Liver (tissue), 9 donors: ENCODE measurements around the gene FRMD4B. TPM values are rescaled to one million over a fixed set of nuclear protein-coding genes. Genes with fewer than 3 reads are reported as not detected.

Experiments
- DNase-seq: peaks from one replicate; pipeline ENCODE4 v3.0.0-alpha.2; 2017; ENCODE audit warnings: low spot score
- H3K27ac ChIP-seq, 2 donors: one replicate each; pipeline ENCODE4 v1.7.0; 2013; ENCODE audit warnings: inconsistent platforms in 2 of 2, low read length in 2 of 2, control low read depth in 1 of 2, low read depth in 1 of 2, mild to moderate bottlenecking in 1 of 2
- H3K27me3 ChIP-seq, 4 donors: one replicate each; pipeline versions ENCODE4 v1.6.1 to v1.7.0; 2013; ENCODE audit warnings: low read length in 3 of 4, inconsistent platforms in 1 of 4, mild to moderate bottlenecking in 1 of 4, moderate library complexity in 1 of 4; ENCODE audit not compliant: control insufficient read depth in 4 of 4, insufficient read depth in 4 of 4
- H3K36me3 ChIP-seq, 4 donors: one replicate each; pipeline versions ENCODE4 v1.6.1 to v1.7.0; 2013; ENCODE audit warnings: low read length in 3 of 4, mild to moderate bottlenecking in 3 of 4, low read depth in 1 of 4, moderate library complexity in 1 of 4; ENCODE audit not compliant: control insufficient read depth in 4 of 4, insufficient read depth in 3 of 4
- H3K4me1 ChIP-seq, 4 donors: one replicate each; pipeline versions ENCODE4 v1.6.1 to v1.7.0; 2013; ENCODE audit warnings: low read length in 3 of 4, mild to moderate bottlenecking in 3 of 4, moderate library complexity in 1 of 4; ENCODE audit not compliant: control insufficient read depth in 4 of 4, insufficient read depth in 4 of 4
- H3K4me3 ChIP-seq, 3 donors: one replicate each; pipeline versions ENCODE4 v1.6.1 to v1.7.0; 2013; ENCODE audit warnings: low read length in 3 of 3, control low read depth in 1 of 3, low read depth in 1 of 3, mild to moderate bottlenecking in 1 of 3
- H3K9ac ChIP-seq, 2 donors: one replicate each; pipeline ENCODE4 v1.7.0; 2013; ENCODE audit warnings: low read length in 2 of 2, mild to moderate bottlenecking in 2 of 2, moderate library complexity in 2 of 2, control low read depth in 1 of 2, low read depth in 1 of 2
- H3K9me3 ChIP-seq, 4 donors: one replicate each; pipeline versions ENCODE4 v1.6.1 to v1.7.0; 2013; ENCODE audit warnings: low read length in 3 of 4; ENCODE audit not compliant: control insufficient read depth in 4 of 4
- EGR1 ChIP-seq, 2 donors: IDR thresholded peaks; 2 replicates each; pipeline ENCODE4 v1.6.1; 2016 to 2018; ENCODE audit warnings: antibody characterized with exemption in 2 of 2, low read depth in 2 of 2
- FOXA1 ChIP-seq: IDR thresholded peaks from 2 replicates; pipeline ENCODE4 v1.6.1; 2016; ENCODE audit warnings: antibody characterized with exemption
- FOXA2 ChIP-seq: IDR thresholded peaks from 2 replicates; pipeline ENCODE4 v1.6.1; 2016; ENCODE audit warnings: antibody characterized with exemption
- GABPA ChIP-seq, 2 donors: IDR thresholded peaks in 1 of 2; conservative IDR thresholded peaks in 1 of 2; 2 replicates each; pipeline ENCODE4 v1.6.1; 2016; ENCODE audit warnings: antibody characterized with exemption in 2 of 2, mild to moderate bottlenecking in 1 of 2, moderate library complexity in 1 of 2
- HNF4A ChIP-seq, 2 donors: conservative IDR thresholded peaks; 2 replicates each; pipeline ENCODE4 v1.6.1; 2016; ENCODE audit warnings: antibody characterized with exemption in 2 of 2, mild to moderate bottlenecking in 2 of 2
- HNF4G ChIP-seq: IDR thresholded peaks from 2 replicates; pipeline ENCODE4 v1.6.1; 2016; ENCODE audit warnings: antibody characterized with exemption
- JUND ChIP-seq, 2 donors: IDR thresholded peaks; 2 replicates each; pipeline ENCODE4 v1.6.1; 2016; ENCODE audit warnings: antibody characterized with exemption in 2 of 2
- NR2F2 ChIP-seq: IDR thresholded peaks from 2 replicates; pipeline ENCODE4 v1.6.1; 2016; ENCODE audit warnings: antibody characterized with exemption
- RAD21 ChIP-seq, 2 donors: IDR thresholded peaks; 2 replicates each; pipeline ENCODE4 v1.6.1; 2016; ENCODE audit warnings: antibody characterized with exemption in 2 of 2, mild to moderate bottlenecking in 2 of 2
- RXRA ChIP-seq, 2 donors: IDR thresholded peaks; 2 replicates each; pipeline ENCODE4 v1.6.1; 2017 to 2018; ENCODE audit warnings: antibody characterized with exemption in 2 of 2, mild to moderate bottlenecking in 1 of 2
- SP1 ChIP-seq: IDR thresholded peaks from 2 replicates; pipeline ENCODE4 v1.6.1; 2018; ENCODE audit warnings: antibody characterized with exemption, mild to moderate bottlenecking
- TAF1 ChIP-seq: conservative IDR thresholded peaks from 2 replicates; pipeline ENCODE4 v1.6.1; 2016; ENCODE audit warnings: antibody characterized with exemption, mild to moderate bottlenecking
- YY1 ChIP-seq: IDR thresholded peaks from 2 replicates; pipeline ENCODE4 v1.6.1; 2016; ENCODE audit warnings: antibody characterized with exemption, mild to moderate bottlenecking
- WGBS: extraction: QIAGEN DNeasy Blood & Tissue Kit; methylation state at CpG from one replicate; pipeline ENCODE4 v1.1.7; 2013; 5-methylcytosine and 5-hydroxymethylcytosine counted together
- polyA plus RNA-seq, 2 donors: library from polyadenylated mRNA; stranded (reverse) in 1 of 2; unstranded in 1 of 2; fragments of 200-250 nt in 1 of 2; fragments of >200 nt in 1 of 2; fragmentation: Nextera tagmentation in 1 of 2; extraction: Ambion mirVana in 1 of 2; gene quantifications; one replicate each; pipeline versions ENCODE4 v1.2.1 to v1.2.3, GENCODE V29; 2013 to 2015
- total RNA-seq, 2 donors: library from RNA; depleted of rRNA; stranded (reverse); fragments of >200 nt; gene quantifications; one replicate each; pipeline ENCODE4 v1.2.3, GENCODE V29; 2014
- TF ChIP-seq, protein P1 (sequence below): IDR thresholded peaks from 2 replicates; pipeline ENCODE4 v1.6.1; 2016; ENCODE audit warnings: antibody characterized with exemption
- TF ChIP-seq, protein P2 (sequence below): IDR thresholded peaks from 2 replicates; pipeline ENCODE4 v1.6.1; 2016; ENCODE audit warnings: antibody characterized with exemption
- TF ChIP-seq, protein P3 (sequence below): IDR thresholded peaks from 2 replicates; pipeline ENCODE4 v1.6.1; 2016; ENCODE audit warnings: antibody characterized with exemption
- TF ChIP-seq, protein P4 (sequence below): fragments of 150-350 bp; IDR thresholded peaks from 2 replicates; pipeline ENCODE4 v1.5.1; 2017; ENCODE audit warnings: improper control_type of control experiment, low read depth, low read length; ENCODE audit not compliant: missing input control
- TF ChIP-seq, protein P5 (sequence below): IDR thresholded peaks from 2 replicates; pipeline ENCODE4 v1.6.1; 2016; ENCODE audit warnings: antibody characterized with exemption, mild to moderate bottlenecking
- donor health status: healthy.
- donor health status: healthy.
- donor health status: healthy.
- donor health status: healthy.
- donor health status: healthy.

FRMD4B gene
- total and polyA plus RNA-seq, 4 donors, result 7.3 to 22.6 (median 15.0) TPM

DNA sequence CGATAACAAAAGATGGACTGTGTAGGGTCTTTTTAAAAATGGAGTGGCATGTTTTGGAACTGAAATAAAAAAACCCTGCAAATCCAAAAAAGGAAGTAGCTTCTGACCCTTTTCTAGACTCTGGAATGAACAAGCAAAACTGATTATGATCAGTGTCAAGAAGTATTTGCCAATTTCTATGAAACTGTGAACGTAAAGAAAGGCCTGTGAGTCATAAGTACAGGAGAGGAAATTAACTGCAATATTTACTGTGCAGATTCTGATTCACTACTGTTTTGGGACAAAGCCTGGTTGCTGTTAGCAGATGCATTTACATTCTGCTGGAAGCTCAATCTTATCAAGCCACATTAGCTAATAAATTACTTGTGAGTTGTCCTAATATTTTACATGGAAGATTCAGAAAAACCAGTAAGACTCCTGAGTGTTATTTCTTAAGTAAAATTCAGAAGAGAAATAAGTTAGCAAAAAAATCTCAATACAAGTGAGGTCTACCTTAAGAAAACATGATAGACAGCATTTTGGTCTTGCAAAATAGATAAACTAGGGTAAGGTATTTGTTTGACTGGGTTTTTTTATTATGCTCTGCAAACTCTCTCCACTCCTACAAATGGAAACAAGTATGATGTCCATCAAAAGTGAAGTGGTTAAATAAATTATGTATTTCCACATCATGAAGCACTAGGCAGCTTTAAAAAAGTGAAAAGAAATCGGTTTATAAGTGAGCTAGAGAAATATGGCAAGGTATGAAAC lies 173.3 kb downstream of the FRMD4B start:
- peak overlapping the region; percentile 10 to 28 for H3K27ac ChIP-seq
- H3K9ac ChIP-seq, result no peak overlapping the region
- peaks cover 0 to 13% (median 1%) of the 10 kb centered on the region in 4 donors for H3K36me3 ChIP-seq
- no peak overlapping the region for H3K4me3 ChIP-seq
- TF ChIP-seq EGR1 (IDR thresholded peaks at IDR 0.05; ENCODE audit: low read depth in 2 of 2) (no peak), JUND (IDR thresholded peaks at IDR 0.05) (peak; percentile 25 to 77), SP1 (no peak), FOXA1 (no peak), YY1 (no peak), TAF1 (no peak), RAD21 (IDR thresholded peaks at IDR 0.05) (peak in 1 of 2 donors; percentile 9), GABPA (IDR thresholded peaks at IDR 0.05 in 1 of 2, conservative IDR thresholded peaks at IDR 0.05 in 1 of 2) (no peak), HNF4A (conservative IDR thresholded peaks at IDR 0.05) (no peak), HNF4G (no peak), RXRA (IDR thresholded peaks at IDR 0.05) (no peak), NR2F2 (no peak), FOXA2 (no peak)
- TF ChIP-seq, protein P1, sequence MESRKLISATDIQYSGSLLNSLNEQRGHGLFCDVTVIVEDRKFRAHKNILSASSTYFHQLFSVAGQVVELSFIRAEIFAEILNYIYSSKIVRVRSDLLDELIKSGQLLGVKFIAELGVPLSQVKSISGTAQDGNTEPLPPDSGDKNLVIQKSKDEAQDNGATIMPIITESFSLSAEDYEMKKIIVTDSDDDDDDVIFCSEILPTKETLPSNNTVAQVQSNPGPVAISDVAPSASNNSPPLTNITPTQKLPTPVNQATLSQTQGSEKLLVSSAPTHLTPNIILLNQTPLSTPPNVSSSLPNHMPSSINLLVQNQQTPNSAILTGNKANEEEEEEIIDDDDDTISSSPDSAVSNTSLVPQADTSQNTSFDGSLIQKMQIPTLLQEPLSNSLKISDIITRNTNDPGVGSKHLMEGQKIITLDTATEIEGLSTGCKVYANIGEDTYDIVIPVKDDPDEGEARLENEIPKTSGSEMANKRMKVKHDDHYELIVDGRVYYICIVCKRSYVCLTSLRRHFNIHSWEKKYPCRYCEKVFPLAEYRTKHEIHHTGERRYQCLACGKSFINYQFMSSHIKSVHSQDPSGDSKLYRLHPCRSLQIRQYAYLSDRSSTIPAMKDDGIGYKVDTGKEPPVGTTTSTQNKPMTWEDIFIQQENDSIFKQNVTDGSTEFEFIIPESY, result no peak
- TF ChIP-seq, protein P2, sequence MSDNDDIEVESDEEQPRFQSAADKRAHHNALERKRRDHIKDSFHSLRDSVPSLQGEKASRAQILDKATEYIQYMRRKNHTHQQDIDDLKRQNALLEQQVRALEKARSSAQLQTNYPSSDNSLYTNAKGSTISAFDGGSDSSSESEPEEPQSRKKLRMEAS, result no peak
- TF ChIP-seq, protein P3, sequence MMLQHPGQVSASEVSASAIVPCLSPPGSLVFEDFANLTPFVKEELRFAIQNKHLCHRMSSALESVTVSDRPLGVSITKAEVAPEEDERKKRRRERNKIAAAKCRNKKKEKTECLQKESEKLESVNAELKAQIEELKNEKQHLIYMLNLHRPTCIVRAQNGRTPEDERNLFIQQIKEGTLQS, result peak; percentile 13
- TF ChIP-seq, protein P4, sequence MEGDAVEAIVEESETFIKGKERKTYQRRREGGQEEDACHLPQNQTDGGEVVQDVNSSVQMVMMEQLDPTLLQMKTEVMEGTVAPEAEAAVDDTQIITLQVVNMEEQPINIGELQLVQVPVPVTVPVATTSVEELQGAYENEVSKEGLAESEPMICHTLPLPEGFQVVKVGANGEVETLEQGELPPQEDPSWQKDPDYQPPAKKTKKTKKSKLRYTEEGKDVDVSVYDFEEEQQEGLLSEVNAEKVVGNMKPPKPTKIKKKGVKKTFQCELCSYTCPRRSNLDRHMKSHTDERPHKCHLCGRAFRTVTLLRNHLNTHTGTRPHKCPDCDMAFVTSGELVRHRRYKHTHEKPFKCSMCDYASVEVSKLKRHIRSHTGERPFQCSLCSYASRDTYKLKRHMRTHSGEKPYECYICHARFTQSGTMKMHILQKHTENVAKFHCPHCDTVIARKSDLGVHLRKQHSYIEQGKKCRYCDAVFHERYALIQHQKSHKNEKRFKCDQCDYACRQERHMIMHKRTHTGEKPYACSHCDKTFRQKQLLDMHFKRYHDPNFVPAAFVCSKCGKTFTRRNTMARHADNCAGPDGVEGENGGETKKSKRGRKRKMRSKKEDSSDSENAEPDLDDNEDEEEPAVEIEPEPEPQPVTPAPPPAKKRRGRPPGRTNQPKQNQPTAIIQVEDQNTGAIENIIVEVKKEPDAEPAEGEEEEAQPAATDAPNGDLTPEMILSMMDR, result no peak
- TF ChIP-seq, protein P5, sequence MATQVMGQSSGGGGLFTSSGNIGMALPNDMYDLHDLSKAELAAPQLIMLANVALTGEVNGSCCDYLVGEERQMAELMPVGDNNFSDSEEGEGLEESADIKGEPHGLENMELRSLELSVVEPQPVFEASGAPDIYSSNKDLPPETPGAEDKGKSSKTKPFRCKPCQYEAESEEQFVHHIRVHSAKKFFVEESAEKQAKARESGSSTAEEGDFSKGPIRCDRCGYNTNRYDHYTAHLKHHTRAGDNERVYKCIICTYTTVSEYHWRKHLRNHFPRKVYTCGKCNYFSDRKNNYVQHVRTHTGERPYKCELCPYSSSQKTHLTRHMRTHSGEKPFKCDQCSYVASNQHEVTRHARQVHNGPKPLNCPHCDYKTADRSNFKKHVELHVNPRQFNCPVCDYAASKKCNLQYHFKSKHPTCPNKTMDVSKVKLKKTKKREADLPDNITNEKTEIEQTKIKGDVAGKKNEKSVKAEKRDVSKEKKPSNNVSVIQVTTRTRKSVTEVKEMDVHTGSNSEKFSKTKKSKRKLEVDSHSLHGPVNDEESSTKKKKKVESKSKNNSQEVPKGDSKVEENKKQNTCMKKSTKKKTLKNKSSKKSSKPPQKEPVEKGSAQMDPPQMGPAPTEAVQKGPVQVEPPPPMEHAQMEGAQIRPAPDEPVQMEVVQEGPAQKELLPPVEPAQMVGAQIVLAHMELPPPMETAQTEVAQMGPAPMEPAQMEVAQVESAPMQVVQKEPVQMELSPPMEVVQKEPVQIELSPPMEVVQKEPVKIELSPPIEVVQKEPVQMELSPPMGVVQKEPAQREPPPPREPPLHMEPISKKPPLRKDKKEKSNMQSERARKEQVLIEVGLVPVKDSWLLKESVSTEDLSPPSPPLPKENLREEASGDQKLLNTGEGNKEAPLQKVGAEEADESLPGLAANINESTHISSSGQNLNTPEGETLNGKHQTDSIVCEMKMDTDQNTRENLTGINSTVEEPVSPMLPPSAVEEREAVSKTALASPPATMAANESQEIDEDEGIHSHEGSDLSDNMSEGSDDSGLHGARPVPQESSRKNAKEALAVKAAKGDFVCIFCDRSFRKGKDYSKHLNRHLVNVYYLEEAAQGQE, result no peak
- DNase-seq, result no peak
- no peaks in the 10 kb centered on the region for H3K9me3 ChIP-seq
- peaks cover 0 to 21% (median 2%) of the 10 kb centered on the region in 4 donors for H3K4me1 ChIP-seq
- no peaks in the 10 kb centered on the region for H3K27me3 ChIP-seq
- 59% methylated on average over 3 of the region's 3 CpGs for WGBS
